Kidney glomerular epithelial cell (primary cell): ENCODE measurements around the gene SAMD1.

Experiments used
- DNase-seq: peaks from one replicate; lab custom pipeline; 2025; lab: John Stamatoyannopoulos, UW

SAMD1 gene

DNA sequence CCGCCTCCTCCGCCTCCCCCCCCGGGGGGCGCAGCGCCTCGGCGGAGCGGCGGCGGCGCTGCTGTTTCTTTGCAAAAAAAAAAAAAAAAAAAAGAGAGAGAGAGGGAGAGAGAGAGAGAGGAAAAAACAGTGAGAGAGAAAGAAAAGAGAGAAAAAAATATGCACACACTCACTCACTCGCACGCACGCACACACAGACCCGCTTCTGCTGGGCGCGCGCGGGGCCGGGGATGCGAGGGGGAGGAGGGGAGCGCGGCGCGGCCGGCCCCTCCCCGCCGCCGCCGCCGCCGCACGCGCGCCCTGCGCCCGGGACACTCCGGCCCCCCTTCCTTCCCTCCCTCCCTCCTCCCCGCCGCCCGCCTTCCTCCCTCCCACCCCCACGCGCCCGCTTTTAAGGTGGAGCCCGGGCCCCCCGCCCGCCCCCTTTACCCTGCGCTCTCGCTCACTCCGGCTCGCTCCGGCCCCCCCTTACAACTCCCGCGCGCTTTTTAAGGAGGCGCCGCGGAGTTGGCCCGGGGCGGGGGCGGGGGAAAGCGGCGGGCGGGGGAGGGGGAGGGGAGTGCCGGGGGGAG, at the start of gene SAMD1:
Gene SAMD1, minus strand, starts transcription at position 243 of the 572 bp plus-strand sequence.
- peak; percentile 48 for DNase-seq

DNA sequence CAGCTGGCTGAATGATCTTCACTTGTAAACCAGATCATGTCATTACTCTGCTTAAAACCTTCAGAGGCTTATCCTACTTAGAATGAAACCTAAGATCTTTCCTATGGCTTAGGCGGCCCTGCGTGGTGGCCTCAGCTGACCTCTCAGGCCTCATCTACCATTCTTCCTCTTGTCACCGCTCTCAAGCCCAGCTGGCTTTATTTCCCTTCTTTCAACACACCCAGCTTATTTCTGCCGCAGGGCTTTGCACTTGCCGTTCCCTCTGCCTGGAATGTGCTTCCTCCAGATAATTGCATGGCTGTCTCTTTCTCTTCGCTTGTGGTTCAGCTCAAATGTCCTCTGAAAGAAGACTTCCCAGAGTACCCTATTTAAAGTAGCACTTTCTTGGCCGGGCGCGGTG, 49.4 kb upstream of the SAMD1 start:
- no peak for DNase-seq

DNA sequence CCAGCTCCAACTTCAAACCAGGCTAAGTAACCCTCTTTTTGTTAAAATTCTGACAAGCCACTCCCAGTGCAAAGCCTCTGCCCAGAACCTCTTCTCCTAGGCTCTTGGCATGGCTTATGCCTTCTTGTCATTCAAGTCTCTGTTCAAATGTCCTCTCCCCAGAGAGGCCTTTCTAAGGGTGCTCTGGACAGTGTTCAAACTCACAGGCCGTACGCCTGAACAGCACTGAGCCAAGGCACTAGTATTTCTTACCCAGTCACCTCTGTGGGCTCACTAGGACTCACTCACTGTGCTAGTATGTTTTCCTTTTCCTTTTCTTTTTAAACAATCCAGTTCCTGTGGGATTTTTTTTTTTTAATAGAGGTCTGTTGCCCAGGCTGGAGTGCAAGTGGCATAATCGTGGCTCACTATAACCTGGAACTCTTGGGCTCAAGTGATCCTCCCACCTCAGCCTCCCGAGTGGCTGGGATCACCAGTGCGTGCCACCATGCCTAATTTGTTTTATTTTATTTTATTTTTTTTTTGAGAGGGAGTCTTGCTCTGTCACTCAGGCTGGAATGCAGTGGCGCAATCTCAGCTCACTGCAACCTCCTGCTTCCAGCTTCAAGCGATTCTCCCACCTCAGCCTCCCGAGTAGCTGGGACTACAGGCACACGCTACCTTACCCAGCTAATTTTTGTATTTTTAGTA, 48.2 kb upstream of the SAMD1 start:
- peak; percentile 73 for DNase-seq

DNA sequence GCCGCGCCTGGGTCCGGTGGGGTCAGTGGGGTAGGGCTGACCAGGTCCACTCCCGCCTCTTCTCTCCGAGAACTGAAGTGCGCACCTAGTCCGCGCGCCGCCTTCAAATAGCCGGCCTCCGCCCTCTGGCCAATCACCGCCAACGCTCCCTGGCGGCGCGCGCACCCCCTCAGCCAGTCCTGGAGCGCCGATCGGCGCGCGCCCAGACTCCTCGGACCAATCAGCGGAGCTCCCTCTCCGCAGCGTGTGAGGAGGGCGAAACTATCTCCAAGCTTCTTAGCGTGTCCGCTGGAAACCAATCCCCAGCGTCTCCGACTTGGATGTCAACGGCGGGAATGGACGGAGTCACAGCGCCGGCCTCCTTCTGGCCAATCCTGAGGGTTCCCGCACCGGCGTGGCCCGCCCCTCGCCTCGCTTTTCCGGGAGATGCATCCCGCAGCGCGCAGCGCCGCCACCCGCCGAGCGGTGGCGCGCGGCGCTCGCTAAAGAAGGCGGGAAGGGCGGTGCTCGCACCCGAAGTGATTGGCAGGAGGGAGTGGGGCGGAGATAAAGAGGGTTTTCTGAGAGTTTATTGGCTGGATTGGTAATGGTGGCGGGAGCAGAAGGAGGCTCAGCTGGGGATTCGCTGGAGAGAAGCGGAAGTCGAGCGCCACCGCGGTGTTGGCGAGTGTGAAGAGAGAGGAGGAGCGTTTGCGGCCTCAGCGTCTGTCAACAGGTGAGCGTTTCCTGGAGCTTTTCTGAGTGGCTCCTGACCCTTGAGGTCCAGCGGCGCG, 46.1 kb upstream of the SAMD1 start, which contains the start of gene ASF1B:
Gene ASF1B, minus strand, starts transcription at position 81 of the 773 bp plus-strand sequence. CDS start 133 bp downstream, outside the sequence.
- DNase-seq: peak; percentile 100

DNA sequence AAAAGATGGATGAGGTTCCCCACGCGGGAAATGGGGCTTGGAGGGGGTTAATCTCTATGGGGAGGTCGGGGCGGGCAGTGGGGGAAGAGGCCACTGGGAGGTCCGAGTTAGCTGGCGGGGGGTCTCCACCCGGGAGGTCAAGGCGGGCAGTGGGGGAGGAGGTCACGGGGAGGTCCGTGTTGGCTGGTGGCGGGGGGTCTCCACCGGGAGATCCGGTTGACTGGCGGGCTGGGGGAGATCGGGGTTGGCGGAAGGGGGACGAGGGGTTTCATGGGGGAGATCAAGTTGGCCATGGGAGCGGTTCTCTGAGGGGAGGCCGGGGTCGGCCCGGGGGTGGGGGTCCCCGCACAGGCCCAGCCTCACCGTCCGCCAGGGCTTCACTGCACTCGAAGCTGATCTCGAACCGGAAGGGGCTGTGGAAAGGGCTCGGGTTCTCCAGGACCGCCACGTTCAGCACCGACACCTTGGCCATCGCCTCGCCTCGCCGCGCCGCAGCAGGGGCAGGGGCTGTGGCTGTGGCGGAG, 45.5 kb upstream of the SAMD1 start:
- DNase-seq: no peak

DNA sequence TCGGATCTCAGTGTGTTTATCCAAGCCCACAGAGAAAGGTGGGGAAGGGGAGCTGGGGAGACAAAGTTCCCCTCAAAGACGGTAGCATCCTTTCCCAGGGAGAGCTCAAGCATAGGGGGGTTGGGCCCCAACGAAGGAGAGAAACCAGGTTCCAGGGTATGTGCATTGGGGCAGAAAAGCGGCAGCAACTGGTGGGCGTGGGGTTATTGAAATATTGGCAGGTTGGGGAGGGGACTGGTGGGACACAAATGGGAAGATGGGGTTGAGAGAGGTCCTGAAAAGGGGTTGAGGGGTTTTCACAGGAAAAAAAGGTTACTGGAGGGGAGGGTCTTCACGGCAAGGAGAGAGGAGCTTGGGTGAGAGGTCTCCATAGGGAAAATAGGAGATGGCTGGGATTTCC, 44.8 kb upstream of the SAMD1 start:
- DNase-seq: no peak

DNA sequence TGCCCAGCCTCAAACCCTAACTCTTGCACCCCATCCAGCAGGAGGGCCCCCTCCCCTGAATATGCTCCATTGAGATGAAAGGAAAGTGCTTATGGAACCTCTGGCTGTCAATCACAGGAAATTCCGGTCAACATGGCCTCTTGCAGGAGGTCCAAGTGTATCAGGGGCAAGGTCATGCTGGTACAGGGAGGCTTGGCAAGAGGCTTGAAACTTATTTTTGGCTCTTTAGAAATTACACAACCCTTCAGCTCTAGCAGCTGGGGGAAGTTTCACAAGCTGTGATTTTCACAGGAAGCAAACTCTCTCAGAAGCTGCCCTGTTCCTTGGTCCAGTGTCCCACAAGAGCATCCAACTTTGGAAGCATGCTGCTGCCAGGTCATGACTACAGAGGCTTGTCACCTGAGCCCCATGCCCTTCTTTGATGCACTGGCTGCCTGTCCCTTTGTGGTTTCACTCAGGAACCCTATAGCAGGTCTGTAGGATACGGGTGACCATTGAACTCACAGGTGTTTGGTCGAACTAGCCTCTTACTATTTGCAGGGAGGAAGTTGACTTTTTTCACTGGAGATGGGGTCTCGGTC, 37.5 kb upstream of the SAMD1 start:
- no peak for DNase-seq

DNA sequence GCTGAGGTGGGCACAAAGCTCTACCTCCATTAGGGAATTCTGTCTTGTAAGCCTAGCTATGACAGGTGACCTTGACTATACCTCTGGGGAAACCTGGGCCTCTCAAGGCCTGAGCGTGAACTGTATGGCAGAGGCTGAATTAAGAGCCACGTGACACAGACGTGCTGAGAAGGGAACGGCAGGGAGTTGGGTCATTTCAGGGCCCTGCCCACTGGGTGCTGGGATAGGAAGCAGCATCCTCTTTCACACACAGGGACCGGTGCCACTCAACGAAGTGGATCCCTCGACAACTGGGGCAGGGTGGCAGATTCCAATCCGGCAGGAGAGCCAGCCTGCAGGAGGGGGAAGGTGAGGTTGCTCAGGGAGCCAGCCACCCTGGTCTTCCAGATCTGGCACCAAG, 36.6 kb upstream of the SAMD1 start:
- DNase-seq: no peak

DNA sequence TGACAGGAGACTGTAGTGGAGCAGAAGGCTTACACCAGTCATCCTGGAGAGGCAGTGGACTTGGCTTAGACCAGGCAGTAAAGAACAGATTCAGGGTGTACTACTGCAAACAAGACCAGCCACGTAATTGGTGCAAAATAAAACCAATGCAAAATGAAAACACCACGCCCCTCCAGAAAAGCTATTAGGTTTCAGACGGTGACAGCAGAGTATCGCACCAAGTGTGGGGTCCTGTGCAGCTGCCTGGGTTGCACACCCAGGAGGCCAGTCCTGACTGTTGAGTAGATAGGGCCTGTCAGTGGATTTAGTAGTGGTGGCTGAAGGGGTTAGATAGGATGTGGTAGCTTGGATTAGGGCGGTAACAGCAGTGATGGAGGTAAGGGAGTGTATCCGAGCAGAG, 32.4 kb upstream of the SAMD1 start:
- no peak for DNase-seq

DNA sequence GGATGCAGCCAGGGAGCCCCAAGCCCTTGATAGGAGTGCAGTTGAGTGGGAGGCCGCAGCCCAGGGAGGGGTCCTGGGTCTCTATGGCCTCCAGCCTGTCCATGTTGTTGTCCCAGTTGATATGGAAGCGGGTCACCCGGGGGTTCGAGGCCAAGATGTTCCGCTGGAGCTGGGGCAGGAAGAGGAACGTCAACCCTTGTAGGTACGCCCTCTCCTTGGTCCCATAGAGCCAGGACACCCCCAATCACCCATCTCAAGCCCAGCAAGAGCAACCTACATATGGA, 29.9 kb upstream of the SAMD1 start:
- no peak for DNase-seq

DNA sequence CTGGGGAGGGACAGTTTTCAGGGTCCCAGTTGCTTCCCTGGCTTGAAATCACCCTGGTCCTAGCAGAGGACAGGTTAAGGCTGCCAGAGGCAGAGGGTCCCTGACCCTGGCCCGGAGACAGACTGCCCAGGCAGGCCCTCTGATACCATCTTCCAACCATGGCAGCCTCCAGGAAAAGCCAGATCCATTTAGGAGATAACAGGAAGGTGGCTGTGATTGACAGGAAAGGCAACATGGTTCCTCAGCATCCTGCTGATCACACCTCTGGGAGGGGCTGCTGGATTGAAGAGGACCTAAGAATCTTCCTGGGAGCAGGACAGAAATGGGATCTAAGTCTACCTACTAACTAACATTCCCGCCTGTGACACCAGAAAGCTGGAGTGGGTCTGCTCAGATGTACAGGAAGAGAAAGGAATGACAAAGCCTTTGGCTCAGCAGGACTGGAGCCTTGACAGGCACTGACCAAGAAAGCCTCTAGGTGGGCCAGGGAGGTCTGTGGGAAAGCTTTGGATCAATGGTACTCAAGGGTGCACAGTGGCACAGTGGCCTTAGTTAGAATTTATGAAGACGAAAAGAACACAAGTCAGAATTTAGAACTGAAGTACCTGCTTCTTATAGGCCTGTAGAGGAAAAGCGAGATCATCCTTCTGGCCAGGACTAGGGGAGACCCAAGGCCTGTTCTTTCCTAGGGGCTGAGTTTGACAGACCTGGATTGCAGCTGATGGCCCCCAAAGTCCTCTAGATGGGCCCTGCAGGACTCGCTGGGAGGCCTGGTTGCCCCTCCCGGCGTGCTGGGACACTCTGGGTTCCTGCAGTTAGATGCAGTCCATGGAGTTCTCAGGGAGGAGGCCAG, 29.3 kb upstream of the SAMD1 start:
- no peak for DNase-seq

DNA sequence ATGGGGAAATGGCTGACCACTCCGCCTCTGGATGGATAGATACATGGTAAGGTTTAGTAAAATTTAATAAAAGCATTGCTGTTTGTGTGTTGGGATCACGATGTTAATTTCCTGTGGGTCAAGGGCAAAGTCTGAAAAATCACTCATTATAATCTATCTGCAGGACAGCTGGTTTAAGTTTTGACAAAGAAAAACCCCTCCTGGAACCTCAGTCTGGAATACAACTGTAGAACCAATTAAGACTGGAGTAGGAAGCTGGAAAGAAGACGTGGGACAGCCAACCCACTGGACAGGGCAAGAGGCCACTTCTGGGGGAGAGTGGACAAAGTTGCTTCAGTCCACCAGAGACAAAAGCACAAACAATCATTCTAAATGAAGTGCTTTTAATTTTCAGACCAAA, 28.6 kb upstream of the SAMD1 start:
- DNase-seq: no peak

DNA sequence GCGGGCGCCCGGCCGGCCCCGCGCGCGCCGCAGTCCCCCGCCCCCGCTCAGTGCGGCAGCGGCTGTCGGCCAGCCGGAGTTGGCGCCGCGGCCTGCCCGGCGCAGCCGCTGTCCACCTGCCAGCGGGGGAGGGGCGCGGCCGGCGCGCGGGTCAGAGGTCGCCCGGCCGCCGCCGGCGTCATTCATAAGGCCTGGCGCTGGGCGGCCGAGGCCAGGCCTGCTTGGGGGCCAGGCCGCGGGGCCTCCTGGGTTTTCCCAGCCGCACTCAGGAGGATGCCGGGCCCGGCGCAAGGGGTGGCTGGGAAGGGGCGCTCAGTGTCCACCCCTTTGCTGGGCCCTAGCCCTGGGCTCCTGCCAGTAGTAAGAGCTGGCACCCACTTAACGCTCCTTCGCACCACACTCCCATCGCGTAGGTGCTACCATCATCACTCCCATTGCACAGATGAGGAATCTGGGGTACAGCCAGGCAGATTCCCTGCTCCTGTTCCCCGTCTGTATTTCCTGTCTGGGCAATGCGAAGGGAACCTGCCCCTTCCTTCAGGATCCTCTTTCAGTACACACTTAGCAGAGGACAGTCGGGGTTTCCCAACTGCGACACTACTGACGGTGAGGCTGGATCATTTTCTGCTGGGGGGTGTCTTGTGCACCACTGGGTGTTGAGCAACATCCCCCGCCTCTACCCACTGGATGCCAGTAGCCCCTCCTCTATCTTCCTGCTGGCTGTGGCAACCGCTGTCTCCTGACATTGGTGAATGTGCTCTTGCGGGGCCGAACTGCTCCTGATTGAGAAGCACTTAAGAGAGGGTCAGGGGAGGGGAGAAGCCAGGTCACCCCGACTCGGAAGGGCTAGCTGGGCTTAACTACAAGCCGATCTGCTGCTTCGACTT, 27.9 kb upstream of the SAMD1 start:
- DNase-seq: peak; percentile 51

DNA sequence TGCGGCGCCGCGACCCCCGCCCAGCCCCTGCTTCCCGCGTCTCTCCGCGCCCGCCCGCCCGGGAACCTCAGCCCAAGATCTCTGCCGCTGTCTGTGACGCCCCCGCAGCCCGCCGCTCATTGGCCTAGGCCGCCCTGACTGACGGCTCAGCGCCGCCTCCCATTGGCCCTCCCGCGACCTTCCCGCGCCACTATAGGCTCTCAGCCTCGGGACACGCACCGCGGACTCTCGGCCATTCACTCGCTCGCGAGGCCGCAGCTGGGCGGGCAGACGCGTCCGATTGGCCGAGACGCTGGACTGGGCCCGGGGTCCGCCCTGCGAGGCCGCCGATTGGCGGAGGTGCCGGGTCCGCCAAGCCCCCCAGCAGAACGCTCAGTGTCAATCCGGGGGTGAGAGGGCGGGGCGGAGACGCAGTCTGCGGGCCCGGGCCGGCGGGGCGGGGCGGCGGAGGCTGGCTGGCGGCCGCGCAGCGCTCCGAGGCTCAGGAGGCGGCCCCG, 27.2 kb upstream of the SAMD1 start, which contains the start of gene PRKACA:
Gene PRKACA, minus strand, starts transcription at position 95 of the 497 bp plus-strand sequence. CDS start 215 bp downstream, outside the sequence.
- DNase-seq: peak; percentile 95

DNA sequence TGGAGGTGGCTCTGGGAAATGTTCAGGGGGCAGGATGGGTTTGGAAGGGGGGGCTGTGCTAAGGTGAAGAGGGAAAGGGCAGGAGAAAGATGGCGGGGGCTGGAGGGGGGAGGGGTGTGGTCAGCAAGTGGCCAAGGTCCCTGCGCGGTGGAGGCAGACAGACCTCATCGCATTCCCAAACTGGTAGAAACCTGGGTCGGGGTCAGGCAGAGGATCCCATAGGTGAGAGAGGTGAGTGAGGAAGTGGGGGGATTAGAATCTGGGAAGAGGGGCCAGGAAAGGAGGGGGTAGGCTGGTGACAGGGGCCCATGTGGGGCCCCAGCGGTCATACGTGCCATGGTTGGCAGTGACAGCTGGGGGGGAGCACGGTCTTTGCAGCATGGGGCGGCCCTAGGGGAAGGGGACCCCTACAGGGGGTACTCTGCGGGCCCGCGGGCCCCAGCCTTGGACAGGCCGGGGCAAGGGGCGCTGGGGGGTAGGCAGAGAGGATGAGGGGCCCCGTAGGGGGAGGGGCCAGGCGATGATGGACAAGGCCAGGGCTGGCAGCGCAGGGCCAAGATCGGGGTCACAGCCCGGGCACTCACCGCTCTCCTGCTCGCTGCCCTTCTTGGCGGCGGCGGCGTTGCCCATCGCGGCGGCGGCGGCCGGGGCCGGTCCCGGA, 26.5 kb upstream of the SAMD1 start:
- DNase-seq: no peak

DNA sequence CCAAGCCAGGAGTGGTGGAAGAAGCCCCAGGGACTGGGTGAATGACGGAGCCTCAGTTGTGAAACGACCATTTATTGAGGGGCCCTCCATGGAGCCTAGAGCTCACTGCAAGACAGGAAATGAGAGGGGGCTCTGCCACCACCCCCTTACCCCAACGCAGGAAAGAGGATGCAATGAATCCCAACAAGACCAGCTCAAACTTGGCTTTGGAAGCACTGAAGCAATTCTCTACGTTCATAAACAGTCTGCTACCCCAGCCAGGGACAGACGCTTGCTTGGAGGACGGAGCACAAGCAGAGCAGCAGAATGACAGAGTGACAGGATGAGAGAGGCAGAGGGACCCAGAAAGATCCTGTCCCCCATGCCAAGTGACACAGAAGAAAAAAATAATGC, 26.0 kb upstream of the SAMD1 start:
- no peak for DNase-seq

DNA sequence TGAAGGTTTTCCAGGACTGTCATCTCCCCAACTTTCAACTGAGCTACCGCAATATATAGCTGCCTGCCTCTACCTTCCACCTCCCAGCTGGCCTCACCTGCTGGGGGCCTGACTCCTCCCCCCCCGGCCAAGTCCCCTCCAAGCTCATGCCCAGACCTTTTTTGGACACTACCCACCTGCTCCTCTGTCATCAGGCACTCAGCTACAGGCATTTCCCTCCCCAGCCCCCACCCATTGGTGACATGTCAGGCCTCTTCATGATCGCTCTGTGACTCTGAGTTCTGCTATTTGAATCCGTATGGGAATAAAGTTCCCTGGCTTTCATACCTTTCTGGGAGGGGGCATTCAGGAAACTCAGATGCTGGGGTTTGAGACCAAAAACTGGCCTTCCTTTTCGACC, 25.2 kb upstream of the SAMD1 start:
- no peak for DNase-seq

DNA sequence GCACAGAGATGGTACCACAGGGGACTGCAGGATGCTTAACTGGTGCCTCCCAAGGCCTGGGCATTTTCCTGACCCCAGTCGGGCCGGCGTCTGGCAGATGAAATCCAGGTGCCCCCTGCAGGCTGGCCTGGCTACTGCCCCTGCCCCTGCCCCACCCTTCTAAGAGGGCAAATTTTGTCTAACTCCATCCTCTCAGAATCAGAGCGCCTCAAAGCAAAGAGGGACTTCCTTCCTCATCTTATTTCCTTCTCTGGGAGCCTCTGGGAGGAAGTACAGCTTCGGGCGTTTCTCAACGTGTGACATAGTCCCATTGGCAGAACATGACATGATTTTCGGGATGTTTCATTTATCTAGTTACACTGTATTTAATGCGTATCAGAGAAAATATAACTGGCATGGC, 24.3 kb upstream of the SAMD1 start:
- DNase-seq: no peak

DNA sequence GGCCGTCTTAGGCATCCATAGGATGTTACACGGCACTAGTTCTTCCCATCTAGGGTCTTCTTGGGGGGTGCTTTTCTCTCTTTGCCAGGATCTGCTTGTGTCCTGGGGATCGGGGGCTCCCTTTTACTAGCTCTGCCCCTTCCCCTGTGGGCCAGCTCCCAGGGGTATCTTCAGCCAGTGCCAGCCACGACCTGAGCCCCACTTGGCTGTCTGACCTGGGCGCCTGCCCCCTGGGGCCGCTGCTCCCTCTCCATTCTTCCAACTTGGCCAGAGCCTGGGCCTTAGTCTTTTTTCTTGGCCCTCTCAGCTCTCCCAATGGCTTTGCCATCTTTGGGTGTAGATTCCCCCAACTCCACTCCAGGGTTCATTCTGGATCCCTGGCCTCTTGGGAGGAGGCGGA, 23.9 kb upstream of the SAMD1 start:
- DNase-seq: no peak
